ENCODE measurements around the gene VSTM4.

The VSTM4 gene

GRCh38 chr10:49008091-49008490 lies 107.2 kb downstream of the VSTM4 start:
- H3K4me3 Mint-ChIP-seq = no peak overlapping the region
- TF ChIP-seq, protein P1, sequence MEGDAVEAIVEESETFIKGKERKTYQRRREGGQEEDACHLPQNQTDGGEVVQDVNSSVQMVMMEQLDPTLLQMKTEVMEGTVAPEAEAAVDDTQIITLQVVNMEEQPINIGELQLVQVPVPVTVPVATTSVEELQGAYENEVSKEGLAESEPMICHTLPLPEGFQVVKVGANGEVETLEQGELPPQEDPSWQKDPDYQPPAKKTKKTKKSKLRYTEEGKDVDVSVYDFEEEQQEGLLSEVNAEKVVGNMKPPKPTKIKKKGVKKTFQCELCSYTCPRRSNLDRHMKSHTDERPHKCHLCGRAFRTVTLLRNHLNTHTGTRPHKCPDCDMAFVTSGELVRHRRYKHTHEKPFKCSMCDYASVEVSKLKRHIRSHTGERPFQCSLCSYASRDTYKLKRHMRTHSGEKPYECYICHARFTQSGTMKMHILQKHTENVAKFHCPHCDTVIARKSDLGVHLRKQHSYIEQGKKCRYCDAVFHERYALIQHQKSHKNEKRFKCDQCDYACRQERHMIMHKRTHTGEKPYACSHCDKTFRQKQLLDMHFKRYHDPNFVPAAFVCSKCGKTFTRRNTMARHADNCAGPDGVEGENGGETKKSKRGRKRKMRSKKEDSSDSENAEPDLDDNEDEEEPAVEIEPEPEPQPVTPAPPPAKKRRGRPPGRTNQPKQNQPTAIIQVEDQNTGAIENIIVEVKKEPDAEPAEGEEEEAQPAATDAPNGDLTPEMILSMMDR (IDR thresholded peaks at IDR 0.05; ENCODE audit: unreplicated experiment in 3 of 3) = no peak
- peak overlapping the region in 2 of 3 experiments; percentile 60 to 74 for H3K27ac Mint-ChIP-seq
- H3K9me3 Mint-ChIP-seq = no peaks in the 10 kb centered on the region
- H3K4me1 Mint-ChIP-seq = peaks cover 21% of the 10 kb centered on the region
- H3K27me3 Mint-ChIP-seq (ENCODE audit: low read depth) = peaks cover 8% of the 10 kb centered on the region
- no peaks in the 10 kb centered on the region for H3K36me3 Mint-ChIP-seq (ENCODE audit: low read depth)

DNA sequence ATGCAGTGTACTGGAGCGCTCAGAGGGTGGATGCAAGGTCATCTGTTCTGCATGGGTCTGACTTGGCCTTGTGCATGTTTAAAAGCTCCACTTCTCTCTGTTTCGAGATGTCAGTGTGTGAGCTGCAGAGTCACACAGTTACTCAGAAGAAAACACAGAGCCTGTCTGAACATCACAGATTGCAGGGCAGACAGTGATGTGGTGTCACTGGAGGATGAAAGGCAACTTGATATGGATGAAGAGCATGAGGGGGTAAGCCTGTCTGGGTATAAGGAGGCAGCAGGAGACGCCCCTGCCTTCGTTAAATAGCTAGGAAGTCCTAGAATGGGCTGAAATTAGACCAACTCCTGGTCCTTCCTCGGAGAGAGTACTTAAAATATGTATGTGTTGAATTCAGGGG lies 108.2 kb downstream of the VSTM4 start:
- H3K36me3 Mint-ChIP-seq (ENCODE audit: low read depth) = no peaks in the 10 kb centered on the region
- H3K4me3 Mint-ChIP-seq = no peak overlapping the region
- H3K27ac Mint-ChIP-seq = peak overlapping the region in 2 of 3 experiments; percentile 4 to 16
- peaks cover 8% of the 10 kb centered on the region for H3K27me3 Mint-ChIP-seq (ENCODE audit: low read depth)
- TF ChIP-seq, protein P1 (IDR thresholded peaks at IDR 0.05; ENCODE audit: unreplicated experiment in 3 of 3) = no peak
- H3K4me1 Mint-ChIP-seq = peaks cover 21% of the 10 kb centered on the region
- no peaks in the 10 kb centered on the region for H3K9me3 Mint-ChIP-seq

DNA sequence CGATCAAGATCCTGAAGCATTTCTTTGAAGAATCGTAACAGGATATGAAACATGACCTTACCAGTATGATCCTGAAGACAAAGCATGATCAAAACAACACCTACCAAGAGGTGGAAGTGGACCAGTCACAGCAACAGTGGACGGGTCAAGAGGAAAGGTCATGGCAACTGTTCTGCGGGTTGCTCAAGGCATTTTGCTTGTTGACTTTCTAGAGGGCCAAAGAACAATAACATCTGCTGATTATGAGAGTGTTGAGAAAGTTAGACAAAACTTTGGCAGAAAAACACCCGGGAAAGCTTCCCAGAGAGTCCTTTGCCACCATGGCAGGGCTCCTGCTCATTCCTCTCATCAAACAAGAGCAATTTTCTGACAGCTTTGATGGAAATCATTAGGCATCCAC lies 110.1 kb downstream of the VSTM4 start:
- Mint-ChIP-seq H3K9me3 (no peaks in the 10 kb centered on the region), H3K36me3 (ENCODE audit: low read depth) (no peaks in the 10 kb centered on the region), H3K27me3 (ENCODE audit: low read depth) (peaks cover 7% of the 10 kb centered on the region), H3K4me3 (no peak overlapping the region), H3K27ac (no peak overlapping the region), H3K4me1 (peaks cover 26% of the 10 kb centered on the region)
- TF ChIP-seq, protein P1 (IDR thresholded peaks at IDR 0.05; ENCODE audit: unreplicated experiment in 3 of 3) = no peak

GRCh38 chr10:49001870-49002672 lies 113.3 kb downstream of the VSTM4 start:
- no peaks in the 10 kb centered on the region for H3K36me3 Mint-ChIP-seq (ENCODE audit: low read depth)
- TF ChIP-seq, protein P1 (IDR thresholded peaks at IDR 0.05; ENCODE audit: unreplicated experiment in 3 of 3) = no peak
- H3K27ac Mint-ChIP-seq = no peak overlapping the region
- no peaks in the 10 kb centered on the region for H3K9me3 Mint-ChIP-seq
- H3K4me1 Mint-ChIP-seq = peaks cover 10% of the 10 kb centered on the region
- peaks cover 8% of the 10 kb centered on the region for H3K27me3 Mint-ChIP-seq (ENCODE audit: low read depth)
- no peak overlapping the region for H3K4me3 Mint-ChIP-seq

GRCh38 chr10:49001402-49001801 lies 113.9 kb downstream of the VSTM4 start:
- Mint-ChIP-seq H3K36me3 (ENCODE audit: low read depth) (no peaks in the 10 kb centered on the region), H3K4me1 (peaks cover 10% of the 10 kb centered on the region), H3K9me3 (no peaks in the 10 kb centered on the region), H3K4me3 (peak overlapping the region in 1 of 3 experiments; percentile 8), H3K27me3 (ENCODE audit: low read depth) (peaks cover 7% of the 10 kb centered on the region), H3K27ac (peak overlapping the region; percentile 2 to 33 (median 31))
- TF ChIP-seq, protein P1 (IDR thresholded peaks at IDR 0.05; ENCODE audit: unreplicated experiment in 3 of 3) = peak in 1 of 3 experiments; percentile 14

All from nephron (organoid).